Measurements from ENCODE around the gene EMC7. TPM values are rescaled to one million over a fixed set of nuclear protein-coding genes. Genes with fewer than 3 reads are reported as not detected.

The EMC7 gene
- polyA plus RNA-seq, 5 donors, result 52.6 to 66.1 (median 56.9) TPM

DNA sequence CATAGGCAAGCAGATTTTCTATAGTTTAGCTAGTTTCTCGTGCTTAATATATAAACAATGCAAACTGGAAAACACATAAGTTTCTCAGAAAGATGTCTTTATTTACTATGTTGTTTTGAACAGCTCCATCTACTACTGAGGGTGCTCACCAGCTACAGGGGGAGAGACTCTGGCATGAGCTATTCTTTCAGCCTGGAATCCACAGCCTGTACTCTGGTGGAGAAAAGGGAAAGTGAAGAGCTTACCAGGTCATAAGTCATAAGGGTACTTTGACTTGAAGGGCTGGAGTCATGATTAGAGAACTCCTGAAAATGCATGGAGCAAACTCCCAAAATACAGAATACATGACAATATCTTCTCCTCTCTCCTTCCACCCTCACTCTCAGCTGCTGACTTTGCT, 58.3 kb downstream of the EMC7 start:
- DNase-seq, result no peak

DNA sequence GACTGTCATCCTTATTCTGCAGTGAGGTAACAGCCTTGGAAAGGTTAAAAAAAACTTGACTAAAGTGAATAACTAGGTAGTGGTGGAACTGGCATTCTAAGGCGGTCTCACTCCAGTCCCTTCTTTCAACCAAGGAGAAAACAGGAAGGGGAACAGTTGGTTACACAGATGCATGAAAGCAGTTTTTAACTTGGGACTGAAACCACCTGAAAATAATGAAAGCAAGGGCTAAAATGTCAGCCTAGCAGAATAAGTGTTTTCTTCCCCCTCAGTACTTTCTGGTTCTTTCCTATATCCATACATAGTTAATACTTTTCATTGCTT, 61.9 kb downstream of the EMC7 start:
- DNase-seq, result no peak

DNA sequence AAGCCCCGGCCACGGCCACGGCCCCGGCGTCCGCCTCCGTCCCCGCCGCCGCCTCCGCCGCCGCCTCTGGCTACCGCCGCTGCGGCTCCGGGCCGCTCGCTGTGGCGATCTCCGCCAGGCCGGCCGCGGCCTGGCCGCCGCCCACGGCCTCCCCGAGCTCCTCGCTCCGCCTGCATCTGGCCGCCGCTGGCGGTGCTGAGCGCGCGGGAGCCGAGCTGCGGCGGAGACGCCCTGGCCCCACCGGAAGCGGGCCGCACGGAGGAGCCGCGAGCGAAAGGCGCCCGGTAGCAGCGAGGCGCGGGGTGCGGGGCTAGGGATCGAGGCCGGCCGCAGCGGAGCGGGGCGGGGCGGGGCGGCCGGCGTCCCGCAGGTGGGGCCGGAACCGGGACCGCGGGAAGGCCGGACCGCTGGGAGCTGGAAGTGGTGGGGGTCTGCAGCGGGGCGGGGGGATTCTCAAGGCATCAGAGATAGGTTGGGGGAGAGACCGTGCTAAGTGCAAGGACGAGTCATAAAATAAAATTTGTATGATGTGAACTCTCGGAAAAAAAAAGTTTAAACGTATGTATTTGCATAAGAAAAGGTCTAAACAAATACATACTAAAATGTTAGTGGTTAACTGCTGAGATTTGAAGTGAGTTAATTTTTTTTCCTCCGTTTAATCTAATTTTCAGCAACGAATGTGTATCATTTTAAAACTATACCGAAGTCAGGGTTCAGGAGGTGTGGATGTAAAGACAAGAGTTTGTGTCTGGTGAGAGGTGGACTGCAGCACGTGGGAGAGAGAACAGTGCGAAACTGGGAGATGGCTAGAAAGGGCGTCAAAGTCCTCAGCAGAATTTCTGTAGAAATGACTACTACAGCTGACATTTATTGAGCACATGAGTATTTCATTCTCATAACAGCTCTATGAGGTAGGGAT, 62.5 kb downstream of the EMC7 start, which contains the start of gene AVEN:
AVEN (minus strand) TSS at position 334 of the 919 bp plus-strand sequence; CDS start at position 176, 158 bp downstream.
- peak; percentile 31 to 38 for DNase-seq

DNA sequence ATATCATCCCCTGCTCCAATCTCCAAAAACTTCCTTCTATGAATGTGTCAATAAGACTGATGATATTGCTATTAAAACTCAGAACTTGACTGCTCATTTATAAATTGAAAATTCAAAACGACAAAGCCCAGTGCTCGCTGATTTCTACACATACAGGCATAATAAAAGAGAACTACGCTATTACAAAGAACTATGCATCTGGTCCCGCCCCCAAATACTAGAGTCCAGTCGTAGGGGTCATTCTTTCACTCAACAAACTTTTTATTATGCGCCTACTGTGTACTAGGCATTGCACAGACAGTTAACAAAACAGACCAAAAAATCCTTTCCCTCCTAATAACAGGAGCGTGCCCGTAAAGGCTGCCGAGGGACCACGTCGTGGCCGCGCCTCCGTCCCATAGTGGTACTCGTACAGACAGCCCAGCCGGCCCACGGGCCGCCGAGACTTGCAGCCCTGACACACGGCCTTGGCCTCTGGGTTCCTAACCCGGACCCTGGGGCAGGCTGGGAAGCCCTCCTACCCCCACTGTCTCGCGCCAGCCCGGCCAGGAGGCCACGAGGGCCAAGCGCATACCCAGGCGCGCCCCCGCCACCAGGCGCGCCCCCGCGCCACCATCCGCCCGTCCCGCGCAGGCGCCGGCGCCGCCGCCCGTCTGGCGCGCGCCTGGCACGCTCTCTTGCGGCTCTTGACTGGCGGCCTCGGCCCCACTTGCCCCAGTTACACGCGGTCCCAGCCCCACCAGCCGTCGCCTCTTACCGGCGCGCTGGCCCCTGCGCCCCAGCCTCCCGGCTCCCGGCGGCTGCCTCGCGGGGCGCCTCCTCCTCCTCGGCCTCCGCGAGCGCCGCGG, 63.4 kb downstream of the EMC7 start:
- peak; percentile 79 to 80 for DNase-seq

Other genes with a start within 250 kb of the EMC7 start
- gene CHRM5, start 133.4 kb downstream of the EMC7 start, polyA plus RNA-seq (ENCODE audit: insufficient read depth in 1 of 5, insufficient read length in 5 of 5, low replicate concordance in 1 of 5), result under 1 TPM; 0.10 to 0.80 (median 0.40) TPM
- gene AVEN, start 62.7 kb downstream of the EMC7 start, polyA plus RNA-seq (ENCODE audit: insufficient read depth in 1 of 5, insufficient read length in 5 of 5, low replicate concordance in 1 of 5), result 10 to 100 TPM; 13.9 to 20.0 (median 14.9) TPM
- 1 to 10 TPM; 1.9 to 2.3 (median 2.0) TPM for gene PGBD4, start 221 bp upstream of the EMC7 start, polyA plus RNA-seq (ENCODE audit: insufficient read depth in 1 of 5, insufficient read length in 5 of 5, low replicate concordance in 1 of 5)
- gene KATNBL1, start 108.2 kb upstream of the EMC7 start, polyA plus RNA-seq (ENCODE audit: insufficient read depth in 1 of 5, insufficient read length in 5 of 5, low replicate concordance in 1 of 5), result 100 to 1,000 TPM in 2 of 5 donors, 10 to 100 TPM in 3; 74.3 to 119 (median 89.3) TPM
- 100 to 1,000 TPM; 113 to 127 (median 118) TPM for gene EMC4, start 123.2 kb upstream of the EMC7 start, polyA plus RNA-seq (ENCODE audit: insufficient read depth in 1 of 5, insufficient read length in 5 of 5, low replicate concordance in 1 of 5)
- gene SLC12A6, start 235.9 kb upstream of the EMC7 start, polyA plus RNA-seq (ENCODE audit: insufficient read depth in 1 of 5, insufficient read length in 5 of 5, low replicate concordance in 1 of 5), result 10 to 100 TPM; 18.1 to 39.2 (median 29.9) TPM
- 100 to 1,000 TPM in 4 of 5 donors, 10 to 100 TPM in 1; 97.6 to 131 (median 113) TPM for gene NOP10, start 241.3 kb upstream of the EMC7 start, polyA plus RNA-seq (ENCODE audit: insufficient read depth in 1 of 5, insufficient read length in 5 of 5, low replicate concordance in 1 of 5)
- under 1 TPM in 2 of 5 donors, not detected in 3; 0.03 to 0.07 TPM for gene NUTM1, start 241.5 kb upstream of the EMC7 start, polyA plus RNA-seq (ENCODE audit: insufficient read depth in 1 of 5, insufficient read length in 5 of 5, low replicate concordance in 1 of 5)

All from right lung (tissue), 5 donors.